Tibial nerve (tissue), 4 donors: ENCODE data around the gene ZBTB17. TPM values are rescaled to one million over a fixed set of nuclear protein-coding genes. Genes with fewer than 3 reads are reported as not detected.
"Not testable (repeated sequence)": the region's sequence is repeated elsewhere in the genome, so short reads cannot be mapped to it uniquely, and the experiment has no call there.

ENCODE experiments used
- DNase-seq, 2 donors: peaks; one replicate each; pipeline ENCODE4 v3.0.0-alpha.2; 2019; ENCODE audit warnings: low spot score in 2 of 2
- H3K27ac ChIP-seq, 4 donors: fragments of 200-600 bp; sonication (generic) in 3 of 4; one replicate each; pipeline ENCODE4 v1.5.1; 2017 to 2019; ENCODE audit warnings: mild to moderate bottlenecking in 1 of 4
- H3K27me3 ChIP-seq, 2 donors: fragments of 200-600 bp; sonication (generic) in 1 of 2; one replicate each; pipeline versions ENCODE4 v1.5.1 to v1.6.0; 2017 to 2019
- H3K36me3 ChIP-seq, 3 donors: fragments of 200-600 bp; sonication (generic); one replicate each; pipeline ENCODE4 v1.5.1; 2018 to 2019
- H3K4me1 ChIP-seq, 4 donors: fragments of 200-600 bp; sonication (generic) in 3 of 4; one replicate each; pipeline ENCODE4 v1.5.1; 2017 to 2019
- H3K4me3 ChIP-seq, 4 donors: fragments of 200-600 bp; sonication (generic) in 3 of 4; one replicate each; pipeline ENCODE4 v1.5.1; 2017 to 2019; ENCODE audit warnings: mild to moderate bottlenecking in 1 of 4, moderate library complexity in 1 of 4
- H3K9me3 ChIP-seq, 4 donors: fragments of 200-600 bp; sonication (generic) in 3 of 4; one replicate each; pipeline ENCODE4 v1.5.1; 2017 to 2019
- EP300 ChIP-seq, 2 donors: sonication (generic); formaldehyde crosslinking; IDR thresholded peaks; one replicate each; pipeline ENCODE4 v1.6.1; 2017; ENCODE audit warnings: antibody characterized with exemption in 2 of 2, mild to moderate bottlenecking in 1 of 2
- POLR2A ChIP-seq, 2 donors: fragments of 450-650 bp; IDR thresholded peaks; one replicate each; pipeline ENCODE4 v1.6.1; 2017; ENCODE audit warnings: antibody characterized with exemption in 2 of 2, mild to moderate bottlenecking in 2 of 2, moderate library complexity in 2 of 2
- WGBS, 2 donors: methylation state at CpG; one replicate each; pipeline ENCODE4 v1.1.5; 2018; 5-methylcytosine and 5-hydroxymethylcytosine counted together
- total RNA-seq, 4 donors: library from RNA; depleted of rRNA; stranded (reverse); fragments of >200 nt; gene quantifications; one replicate each; pipeline ENCODE4 v1.1.0, GENCODE V29; 2016
- TF ChIP-seq, protein P1 (sequence below), 5 experiments: fragments of 200-600 bp in 3 of 5; fragments of 450-650 bp in 2 of 5; sonication (generic) in 3 of 5; IDR thresholded peaks; one replicate each; pipeline ENCODE4 v1.5.1; 2016 to 2019; ENCODE audit warnings: antibody characterized with exemption in 5 of 5, mild to moderate bottlenecking in 3 of 5, moderate library complexity in 2 of 5

ZBTB17 gene
- total RNA-seq, 4 donors from 2014 or later, result 34.5 to 85.2 (median 52.4) TPM

DNA sequence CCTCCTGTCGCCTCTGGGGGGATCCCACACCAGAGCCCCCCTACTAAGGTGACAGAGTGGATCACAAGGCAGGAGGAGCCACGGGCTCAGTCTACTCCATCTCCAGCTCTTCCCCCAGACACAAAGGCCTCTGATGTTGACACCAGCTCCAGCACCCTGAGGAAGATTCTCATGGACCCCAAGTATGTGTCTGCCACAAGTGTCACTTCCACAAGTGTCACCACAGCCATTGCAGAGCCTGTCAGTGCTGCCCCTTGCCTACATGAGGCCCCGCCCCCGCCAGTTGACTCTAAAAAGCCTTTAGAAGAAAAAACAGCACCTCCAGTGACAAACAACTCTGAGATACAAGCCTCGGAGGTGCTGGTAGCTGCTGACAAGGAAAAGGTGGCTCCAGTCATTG, 42.2 kb downstream of the ZBTB17 start:
- no peak for DNase-seq
- Histone ChIP-seq H3K4me3 (no peak overlapping the region), H3K9me3 (no peaks in the 10 kb centered on the region), H3K4me1 (peaks cover 0 to 5% (median 0%) of the 10 kb centered on the region in 4 donors), H3K27me3 (no peaks in the 10 kb centered on the region), H3K27ac (no peak overlapping the region), H3K36me3 (peaks cover 4 to 100% (median 38%) of the 10 kb centered on the region in 3 donors)
- TF ChIP-seq, protein P1, sequence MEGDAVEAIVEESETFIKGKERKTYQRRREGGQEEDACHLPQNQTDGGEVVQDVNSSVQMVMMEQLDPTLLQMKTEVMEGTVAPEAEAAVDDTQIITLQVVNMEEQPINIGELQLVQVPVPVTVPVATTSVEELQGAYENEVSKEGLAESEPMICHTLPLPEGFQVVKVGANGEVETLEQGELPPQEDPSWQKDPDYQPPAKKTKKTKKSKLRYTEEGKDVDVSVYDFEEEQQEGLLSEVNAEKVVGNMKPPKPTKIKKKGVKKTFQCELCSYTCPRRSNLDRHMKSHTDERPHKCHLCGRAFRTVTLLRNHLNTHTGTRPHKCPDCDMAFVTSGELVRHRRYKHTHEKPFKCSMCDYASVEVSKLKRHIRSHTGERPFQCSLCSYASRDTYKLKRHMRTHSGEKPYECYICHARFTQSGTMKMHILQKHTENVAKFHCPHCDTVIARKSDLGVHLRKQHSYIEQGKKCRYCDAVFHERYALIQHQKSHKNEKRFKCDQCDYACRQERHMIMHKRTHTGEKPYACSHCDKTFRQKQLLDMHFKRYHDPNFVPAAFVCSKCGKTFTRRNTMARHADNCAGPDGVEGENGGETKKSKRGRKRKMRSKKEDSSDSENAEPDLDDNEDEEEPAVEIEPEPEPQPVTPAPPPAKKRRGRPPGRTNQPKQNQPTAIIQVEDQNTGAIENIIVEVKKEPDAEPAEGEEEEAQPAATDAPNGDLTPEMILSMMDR (IDR thresholded peaks at IDR 0.05), result no peak
- TF ChIP-seq EP300 (IDR thresholded peaks at IDR 0.05) (no peak), POLR2A (IDR thresholded peaks at IDR 0.05) (no peak)
- 88 to 94% methylated on average over 5 of the region's 5 CpGs for WGBS, 2 donors

GRCh38 chr1:15932612-15933011, 43.3 kb downstream of the ZBTB17 start:
- Histone ChIP-seq H3K27me3 (no peaks in the 10 kb centered on the region), H3K9me3 (no peaks in the 10 kb centered on the region), H3K4me3 (no peak overlapping the region), H3K4me1 (peaks cover 0 to 4% (median 0%) of the 10 kb centered on the region in 4 donors), H3K36me3 (peaks cover 4 to 100% (median 44%) of the 10 kb centered on the region in 3 donors), H3K27ac (no peak overlapping the region)
- 94% methylated on average over 9 of the region's 9 CpGs for WGBS, 2 donors
- TF ChIP-seq POLR2A (IDR thresholded peaks at IDR 0.05) (no peak), EP300 (IDR thresholded peaks at IDR 0.05) (no peak)
- TF ChIP-seq, protein P1 (IDR thresholded peaks at IDR 0.05), result no peak
- no peak for DNase-seq

DNA sequence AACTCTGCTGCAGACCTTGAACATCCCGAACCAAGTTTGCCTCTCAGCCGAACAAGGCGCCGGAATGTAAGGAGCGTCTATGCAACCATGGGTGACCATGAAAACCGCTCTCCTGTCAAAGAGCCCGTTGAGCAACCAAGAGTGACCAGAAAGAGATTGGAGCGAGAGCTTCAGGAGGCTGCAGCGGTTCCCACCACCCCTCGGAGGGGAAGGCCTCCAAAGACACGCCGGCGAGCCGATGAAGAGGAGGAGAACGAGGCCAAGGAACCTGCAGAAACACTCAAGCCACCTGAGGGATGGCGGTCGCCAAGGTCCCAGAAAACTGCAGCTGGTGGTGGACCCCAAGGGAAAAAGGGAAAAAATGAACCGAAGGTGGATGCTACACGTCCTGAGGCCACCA, 44.0 kb downstream of the ZBTB17 start:
- 94% methylated on average over 19 of the region's 19 CpGs for WGBS, 2 donors

GRCh38 chr1:15931401-15931800, 44.5 kb downstream of the ZBTB17 start:
- TF ChIP-seq EP300 (IDR thresholded peaks at IDR 0.05) (no peak), POLR2A (IDR thresholded peaks at IDR 0.05) (no peak)
- TF ChIP-seq, protein P1 (IDR thresholded peaks at IDR 0.05), result no peak
- H3K36me3 ChIP-seq, result peaks cover 4 to 94% (median 38%) of the 10 kb centered on the region in 3 donors
- H3K9me3 ChIP-seq, result no peaks in the 10 kb centered on the region

More for the DNA sequence above, 44.0 kb downstream of the ZBTB17 start:
- H3K27me3 ChIP-seq, result no peaks in the 10 kb centered on the region
- TF ChIP-seq EP300 (IDR thresholded peaks at IDR 0.05), result no peak
- TF ChIP-seq POLR2A (IDR thresholded peaks at IDR 0.05), result no peak
- no peaks in the 10 kb centered on the region for H3K9me3 ChIP-seq
- H3K4me1 ChIP-seq, result peaks cover 0 to 4% (median 0%) of the 10 kb centered on the region in 4 donors
- no peak overlapping the region for H3K4me3 ChIP-seq
- no peak for DNase-seq
- peaks cover 4 to 94% (median 43%) of the 10 kb centered on the region in 3 donors for H3K36me3 ChIP-seq
- H3K27ac ChIP-seq, result no peak overlapping the region

GRCh38 chr1:15928971-15929965, 46.6 kb downstream of the ZBTB17 start:
- Histone ChIP-seq H3K36me3 (peaks cover 4 to 93% (median 28%) of the 10 kb centered on the region in 3 donors), H3K27me3 (no peaks in the 10 kb centered on the region), H3K27ac (no peak overlapping the region), H3K4me3 (no peak overlapping the region), H3K4me1 (peaks cover 0 to 8% (median 0%) of the 10 kb centered on the region in 4 donors), H3K9me3 (no peaks in the 10 kb centered on the region)
- no peak for DNase-seq
- TF ChIP-seq, protein P1 (IDR thresholded peaks at IDR 0.05), result no peak
- no peak for TF ChIP-seq POLR2A (IDR thresholded peaks at IDR 0.05)
- TF ChIP-seq EP300 (IDR thresholded peaks at IDR 0.05), result no peak
- 89 to 93% methylated on average over 17 of the region's 17 CpGs for WGBS, 2 donors

More at GRCh38 chr1:15931401-15931800, 44.5 kb downstream of the ZBTB17 start:
- Histone ChIP-seq H3K27me3 (no peaks in the 10 kb centered on the region), H3K4me3 (no peak overlapping the region), H3K4me1 (peaks cover 0 to 4% (median 0%) of the 10 kb centered on the region in 4 donors), H3K27ac (no peak overlapping the region)
- WGBS, 2 donors, result 91 to 95% methylated on average over 11 of the region's 11 CpGs
- no peak for DNase-seq

- DNase-seq, H3K4me1 ChIP-seq, H3K27me3 ChIP-seq, H3K4me3 ChIP-seq, H3K27ac ChIP-seq, H3K9me3 ChIP-seq: not testable (repeated sequence)
- 77 to 81% methylated on average over 8 of the region's 8 CpGs for WGBS, 2 donors
- H3K36me3 ChIP-seq, result peaks cover 4 to 93% (median 26%) of the 10 kb centered on the region in 3 donors
These were observed 49.5 kb downstream of the ZBTB17 start for GRCh38 chr1:15926448-15926847.
